Endodermal cell (in vitro differentiated cells): ENCODE measurements around the gene ZBTB7C. TPM values are rescaled to one million over a fixed set of nuclear protein-coding genes. Genes with fewer than 3 reads are reported as not detected.

Source experiments
- DNase-seq: peaks from one replicate; pipeline ENCODE4 v3.0.0-alpha.2; 2017
- H3K27ac ChIP-seq: 2 replicates; pipeline ENCODE4 v1.5.1; 2013; ENCODE audit warnings: mild to moderate bottlenecking, low read depth, low read length, moderate library complexity
- H3K27me3 ChIP-seq: 2 replicates; pipeline ENCODE4 v1.6.1; 2013; ENCODE audit warnings: mild to moderate bottlenecking, low read length, moderate library complexity; ENCODE audit not compliant: insufficient read depth, control insufficient read depth, poor library complexity, severe bottlenecking
- H3K36me3 ChIP-seq: 2 replicates; pipeline ENCODE4 v1.7.0; 2013; ENCODE audit warnings: mild to moderate bottlenecking, low read length, moderate library complexity; ENCODE audit not compliant: control insufficient read depth, insufficient read depth
- H3K4me1 ChIP-seq: one replicate; pipeline ENCODE4 v1.7.0; 2013; ENCODE audit warnings: low read length; ENCODE audit not compliant: control insufficient read depth, insufficient read depth
- H3K4me3 ChIP-seq: 2 replicates; pipeline ENCODE4 v1.5.1; 2013; ENCODE audit warnings: mild to moderate bottlenecking, low read length, moderate library complexity
- H3K9ac ChIP-seq: 2 replicates; pipeline ENCODE4 v1.6.1; 2013; ENCODE audit warnings: mild to moderate bottlenecking, low read length, moderate library complexity; ENCODE audit not compliant: poor library complexity, severe bottlenecking; ENCODE audit errors: extremely low read depth
- H3K9me3 ChIP-seq: 2 replicates; pipeline ENCODE4 v1.6.1; 2013; ENCODE audit warnings: mild to moderate bottlenecking, low read length, moderate library complexity; ENCODE audit not compliant: control insufficient read depth
- H3K27ac Mint-ChIP-seq: 2 replicates; pipeline ENCODE4 v1.8.0; 2020; ENCODE audit warnings: mixed read lengths
- H3K27me3 Mint-ChIP-seq: 2 replicates; pipeline ENCODE4 v1.8.0; 2021; ENCODE audit warnings: mild to moderate bottlenecking, mixed read lengths; ENCODE audit not compliant: insufficient read depth
- H3K36me3 Mint-ChIP-seq: 2 replicates; pipeline ENCODE4 v1.8.0; 2020; ENCODE audit warnings: low read depth, mixed read lengths
- H3K4me1 Mint-ChIP-seq: 2 replicates; pipeline ENCODE4 v1.8.0; 2020; ENCODE audit warnings: mixed read lengths
- H3K4me3 Mint-ChIP-seq: 2 replicates; pipeline ENCODE4 v1.8.0; 2020; ENCODE audit warnings: mild to moderate bottlenecking, moderate library complexity, mixed read lengths
- H3K9me3 Mint-ChIP-seq: 2 replicates; pipeline ENCODE4 v1.8.0; 2020; ENCODE audit warnings: mild to moderate bottlenecking, mixed read lengths
- CTCF ChIP-seq: fragments of 200-600 bp; sonication (generic); conservative IDR thresholded peaks from 2 replicates; pipeline ENCODE4 v1.5.0; 2021; ENCODE audit warnings: antibody characterized with exemption, mild to moderate bottlenecking
- WGBS, 2 experiments: methylation state at CpG; one replicate each; pipeline versions ENCODE4 v1.1.5 to v1.1.7; 2013; ENCODE audit warnings: missing lambda C conversion rate in 2 of 2, mixed read lengths in 1 of 2; ENCODE audit not compliant: insufficient coverage in 1 of 2, insufficient read length in 1 of 2; 5-methylcytosine and 5-hydroxymethylcytosine counted together
- total RNA-seq, 2 donors: library from RNA; stranded (reverse); fragmentation: NEBNext Ultra II Directional in 1 of 2; extraction: Animal tissue kit (Norgen Biotek cat#: 25700) in 1 of 2; gene quantifications; 2 replicates in 1 of 2; 3 replicates in 1 of 2; pipeline ENCODE4 v1.2.1, GENCODE V29; 2021

ZBTB7C gene
- total RNA-seq, 2 donors from 2014 or later, result 0.31 to 0.62 TPM

- no peak for TF ChIP-seq CTCF
- no peaks in the 10 kb centered on the region for H3K36me3 ChIP-seq
- H3K4me3 ChIP-seq, result no peak overlapping the region
- H3K27ac Mint-ChIP-seq, result no peak overlapping the region
- 83 to 88% methylated on average over 2 to 3 of the region's 3 CpGs for WGBS, 2 experiments
- peaks cover 69% of the 10 kb centered on the region for H3K27me3 Mint-ChIP-seq
- no peaks in the 10 kb centered on the region for H3K4me1 ChIP-seq
- H3K27ac ChIP-seq, result no peak overlapping the region
- no peak for DNase-seq
- H3K4me1 Mint-ChIP-seq, result peaks cover 6% of the 10 kb centered on the region
- no peaks in the 10 kb centered on the region for H3K36me3 Mint-ChIP-seq
- H3K27me3 ChIP-seq, result peaks cover 54% of the 10 kb centered on the region
- H3K9ac ChIP-seq, result no peak overlapping the region
- H3K4me3 Mint-ChIP-seq, result no peak overlapping the region
- H3K9me3 ChIP-seq, result no peaks in the 10 kb centered on the region
- no peaks in the 10 kb centered on the region for H3K9me3 Mint-ChIP-seq
These were observed 4.2 kb upstream of the ZBTB7C start for GRCh38 chr18:48413342-48413741.

GRCh38 chr18:48412339-48412929 is 3.3 kb upstream of the ZBTB7C start:
- no peak overlapping the region for H3K4me3 ChIP-seq
- no peaks in the 10 kb centered on the region for H3K36me3 ChIP-seq
- WGBS, 2 experiments, result 10 to 13% methylated on average over 4 to 6 of the region's 7 CpGs
- H3K27me3 ChIP-seq, result peaks cover 63% of the 10 kb centered on the region
- no peaks in the 10 kb centered on the region for H3K9me3 ChIP-seq
- H3K27me3 Mint-ChIP-seq, result peaks cover 71% of the 10 kb centered on the region
- no peaks in the 10 kb centered on the region for H3K4me1 ChIP-seq
- no peaks in the 10 kb centered on the region for H3K9me3 Mint-ChIP-seq
- DNase-seq, result peak; percentile 84
- peak; percentile 93 for TF ChIP-seq CTCF
- H3K4me3 Mint-ChIP-seq, result no peak overlapping the region
- no peak overlapping the region for H3K9ac ChIP-seq
- peaks cover 13% of the 10 kb centered on the region for H3K4me1 Mint-ChIP-seq
- no peak overlapping the region for H3K27ac ChIP-seq
- H3K27ac Mint-ChIP-seq, result no peak overlapping the region
- no peaks in the 10 kb centered on the region for H3K36me3 Mint-ChIP-seq

- Histone ChIP-seq H3K36me3 (no peaks in the 10 kb centered on the region), H3K4me3 (peak overlapping the region; percentile 81), H3K9me3 (no peaks in the 10 kb centered on the region), H3K27me3 (peaks cover 70% of the 10 kb centered on the region), H3K27ac (no peak overlapping the region), H3K9ac (no peak overlapping the region), H3K4me1 (no peaks in the 10 kb centered on the region)
- no peaks in the 10 kb centered on the region for H3K9me3 Mint-ChIP-seq
- peak; percentile 97 for DNase-seq
- TF ChIP-seq CTCF, result peak; percentile 58
- peaks cover 68% of the 10 kb centered on the region for H3K27me3 Mint-ChIP-seq
- H3K4me3 Mint-ChIP-seq, result peak overlapping the region; percentile 59
- H3K4me1 Mint-ChIP-seq, result peaks cover 13% of the 10 kb centered on the region
- no peak overlapping the region for H3K27ac Mint-ChIP-seq
- no peaks in the 10 kb centered on the region for H3K36me3 Mint-ChIP-seq
- WGBS, 2 experiments, result 1% methylated on average over 29 to 77 of the region's 77 CpGs
These were observed 1.1 kb upstream of the ZBTB7C start for GRCh38 chr18:48410095-48410920.
